Hematopoietic multipotent progenitor cell treated with erythropoietin and hydrocortisone succinate and interleukin-3 and kit ligand, for 15 days (in vitro differentiated cells): ENCODE data around the gene KRT32.

Source experiments
- DNase-seq: peaks from one replicate; pipeline ENCODE4 v3.0.0-alpha.2; 2015; ENCODE audit warnings: low spot score

The KRT32 gene

GRCh38 chr17:41466988-41467387 is at the start of gene KRT32:
Gene KRT32, minus strand, starts transcription at chr17:41467386. Its CDS starts 61 bp downstream, at chr17:41467325.
- DNase-seq, result no peak

- DNase-seq, result no peak
These were observed 49.7 kb upstream of the KRT32 start for GRCh38 chr17:41516830-41517283.

GRCh38 chr17:41516147-41516829 is 49.1 kb upstream of the KRT32 start:
- DNase-seq, result no peak

- no peak for DNase-seq
These were observed 46.0 kb upstream of the KRT32 start for GRCh38 chr17:41513168-41513547.

GRCh38 chr17:41512546-41513167 is 45.5 kb upstream of the KRT32 start:
- DNase-seq, result no peak

- no peak for DNase-seq
These were observed 44.5 kb upstream of the KRT32 start for GRCh38 chr17:41511716-41512115.

GRCh38 chr17:41511116-41511515 is 43.9 kb upstream of the KRT32 start:
- peak; percentile 83 for DNase-seq

GRCh38 chr17:41510251-41511065 is 43.3 kb upstream of the KRT32 start:
- no peak for DNase-seq

GRCh38 chr17:41507315-41507880 is 40.2 kb upstream of the KRT32 start:
- no peak for DNase-seq

GRCh38 chr17:41505809-41506767 is 38.9 kb upstream of the KRT32 start:
- DNase-seq, result no peak

- no peak for DNase-seq
These were observed 38.0 kb upstream of the KRT32 start, which contains the start of gene KRT13 for GRCh38 chr17:41505007-41505808. Gene KRT13, minus strand, starts transcription at chr17:41505612. Its CDS starts 62 bp downstream, at chr17:41505550.

- no peak for DNase-seq
These were observed 37.2 kb upstream of the KRT32 start for GRCh38 chr17:41504246-41504977.

GRCh38 chr17:41503202-41503601 is 36.0 kb upstream of the KRT32 start:
- no peak for DNase-seq

GRCh38 chr17:41500131-41500911 is 33.1 kb upstream of the KRT32 start:
- peak; percentile 66 for DNase-seq

- no peak for DNase-seq
These were observed 32.5 kb upstream of the KRT32 start for GRCh38 chr17:41499714-41500113.

GRCh38 chr17:41498276-41498675 is 31.1 kb upstream of the KRT32 start:
- no peak for DNase-seq

- DNase-seq, result peak; percentile 74
These were observed 29.8 kb upstream of the KRT32 start for GRCh38 chr17:41496803-41497484.

- DNase-seq, result no peak
These were observed 27.3 kb upstream of the KRT32 start for GRCh38 chr17:41494524-41494923.
